ENCODE measurements around the gene BEX3.

- TF ChIP-seq CTCF (IDR thresholded peaks at IDR 0.05) (no peak), POLR2A (IDR thresholded peaks at IDR 0.05) (no peak)
Observed at GRCh38 chrX:103329991-103330390, 46.3 kb upstream of the BEX3 start, which contains the start of gene TCEAL7.
